ENCODE data around the gene OR10R2.

DNA sequence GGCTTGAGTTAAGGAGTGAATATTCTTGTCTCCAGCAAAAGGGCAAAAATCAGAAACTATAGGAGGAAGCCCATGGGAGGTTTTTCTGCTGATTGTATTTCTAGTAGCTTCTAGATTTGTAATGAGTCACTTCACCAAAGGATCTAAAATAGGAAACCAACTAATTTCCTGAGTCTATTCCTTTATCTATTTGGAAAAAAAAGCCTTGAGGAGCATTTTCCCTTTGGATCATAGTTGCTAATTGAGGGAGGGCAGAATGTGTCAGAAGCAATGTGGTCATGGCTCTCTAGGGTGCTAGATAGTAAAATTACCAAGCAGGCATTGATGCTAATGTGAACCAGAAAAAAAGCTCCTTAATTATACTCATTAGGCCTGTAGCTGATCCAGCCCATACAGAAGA is at the start of gene OR10R2:
- TF ChIP-seq ZC3H10 (CRISPR knock-in tag; IDR thresholded peaks at IDR 0.05) (no peak), TOX (CRISPR knock-in tag; IDR thresholded peaks at IDR 0.05; ENCODE audit: borderline replicate concordance) (no peak), SNAI2 (CRISPR knock-in tag; IDR thresholded peaks at IDR 0.05) (no peak), ESRRG (CRISPR knock-in tag; IDR thresholded peaks at IDR 0.05) (no peak)
- TF ChIP-seq, protein P1, sequence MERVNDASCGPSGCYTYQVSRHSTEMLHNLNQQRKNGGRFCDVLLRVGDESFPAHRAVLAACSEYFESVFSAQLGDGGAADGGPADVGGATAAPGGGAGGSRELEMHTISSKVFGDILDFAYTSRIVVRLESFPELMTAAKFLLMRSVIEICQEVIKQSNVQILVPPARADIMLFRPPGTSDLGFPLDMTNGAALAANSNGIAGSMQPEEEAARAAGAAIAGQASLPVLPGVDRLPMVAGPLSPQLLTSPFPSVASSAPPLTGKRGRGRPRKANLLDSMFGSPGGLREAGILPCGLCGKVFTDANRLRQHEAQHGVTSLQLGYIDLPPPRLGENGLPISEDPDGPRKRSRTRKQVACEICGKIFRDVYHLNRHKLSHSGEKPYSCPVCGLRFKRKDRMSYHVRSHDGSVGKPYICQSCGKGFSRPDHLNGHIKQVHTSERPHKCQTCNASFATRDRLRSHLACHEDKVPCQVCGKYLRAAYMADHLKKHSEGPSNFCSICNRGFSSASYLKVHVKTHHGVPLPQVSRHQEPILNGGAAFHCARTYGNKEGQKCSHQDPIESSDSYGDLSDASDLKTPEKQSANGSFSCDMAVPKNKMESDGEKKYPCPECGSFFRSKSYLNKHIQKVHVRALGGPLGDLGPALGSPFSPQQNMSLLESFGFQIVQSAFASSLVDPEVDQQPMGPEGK (CRISPR knock-in tag; IDR thresholded peaks at IDR 0.05; ENCODE audit: borderline replicate concordance) = no peak

Data from SK-N-SH treated with all-trans-retinoic acid at 6 μM for 48 hours (cell line).